HepG2 (cell line): ENCODE measurements around the gene TSPAN9. TPM values are rescaled to one million over a fixed set of nuclear protein-coding genes. Genes with fewer than 3 reads are reported as not detected.

ENCODE experiments used
- ATAC-seq: fragments of 200-7000 bp; cut with Tn5 transposase; 3 replicates; pipeline ENCODE4 v1.9.1; 2020; ENCODE audit warnings: mild to moderate bottlenecking, moderate library complexity
- BruUV-seq: library from RNA; stranded (reverse); fragments of 400-500 nt; replicated peaks from 2 replicates; lab custom pipeline; 2021; lab: Mats Ljungman, UMichigan
- CTCF ChIA-PET: fragments of 300-600 bp; formaldehyde crosslinking; extraction: SDS; loops from one replicate; lab custom pipeline; 2021; ENCODE audit warnings: low total read pairs, inconsistent platforms, low intra/inter-chr PET ratio; lab: Yijun Ruan, JAX
- POLR2A ChIA-PET: fragments of 350-600 bp; sonication (Branson Sonifier 250); formaldehyde crosslinking; loops from one replicate; lab custom pipeline; 2020; ENCODE audit warnings: antibody characterized with exemption, inconsistent platforms; lab: Yijun Ruan, JAX
- DNase-seq: peaks from one replicate; pipeline ENCODE4 v3.0.0-alpha.2; 2015; ENCODE audit warnings: low spot score
- FAIRE-seq: peaks from 3 replicates; lab custom pipeline; 2011; peaks lifted over from hg19 to GRCh38; lab: Jason Lieb, UNC
- H2AFZ ChIP-seq: one replicate; pipeline ENCODE4 v1.6.1; 2011; ENCODE audit warnings: low read length, inconsistent platforms
- H3K27ac ChIP-seq: fragments of 300-600 bp; 3 replicates; pipeline ENCODE4 v1.8.0; 2011; ENCODE audit warnings: mixed run types, mild to moderate bottlenecking, mixed read lengths, low read length, inconsistent platforms; ENCODE audit not compliant: insufficient read depth; ENCODE audit errors: extremely low read length
- H3K27me3 ChIP-seq, 2 experiments: fragments of 200-600 bp in 1 of 2; 2 replicates in 1 of 2; 3 replicates in 1 of 2; pipeline versions ENCODE4 v1.6.0 to v1.8.0; 2011; ENCODE audit warnings: low read length in 2 of 2, mild to moderate bottlenecking in 2 of 2, moderate library complexity in 2 of 2, inconsistent platforms in 1 of 2; ENCODE audit not compliant: insufficient read depth in 2 of 2, control insufficient read depth in 1 of 2
- H3K36me3 ChIP-seq, 2 experiments: fragments of 200-600 bp in 1 of 2; replicated peaks in 1 of 2; 2 replicates in 1 of 2; 3 replicates in 1 of 2; pipeline versions ENCODE4 v1.5.1 to v1.8.0; 2011; ENCODE audit warnings: low read length in 2 of 2, inconsistent platforms in 1 of 2; ENCODE audit not compliant: insufficient read depth in 2 of 2, control insufficient read depth in 1 of 2
- H3K4me1 ChIP-seq: 2 replicates; pipeline ENCODE4 v1.5.1; 2012; ENCODE audit warnings: low read length, inconsistent platforms; ENCODE audit not compliant: insufficient read depth
- H3K4me2 ChIP-seq: 2 replicates; pipeline ENCODE4 v1.6.0; 2011; ENCODE audit warnings: low read depth, low read length, inconsistent platforms
- H3K4me3 ChIP-seq, 3 experiments: fragments of 200-600 bp in 1 of 3; sonication (generic), shearing (Covaris generic) in 1 of 3; replicated peaks in 1 of 3; 2 replicates each; pipeline ENCODE4 v1.5.1; 2011 to 2016; ENCODE audit warnings: low read length in 3 of 3, inconsistent platforms in 2 of 3, low read depth in 2 of 3, mild to moderate bottlenecking in 2 of 3, control low read depth in 1 of 3, mixed read lengths in 1 of 3; ENCODE audit not compliant: insufficient read depth in 1 of 3
- H3K79me2 ChIP-seq: one replicate; pipeline ENCODE4 v1.6.1; 2011; ENCODE audit warnings: low read length, inconsistent platforms; ENCODE audit not compliant: insufficient read depth
- H3K9ac ChIP-seq: 2 replicates; pipeline ENCODE4 v1.6.0; 2011; ENCODE audit warnings: mild to moderate bottlenecking, low read depth, low read length, inconsistent platforms; ENCODE audit not compliant: insufficient read depth
- H3K9me3 ChIP-seq: 2 replicates; pipeline ENCODE4 v1.5.1; 2012; ENCODE audit warnings: mild to moderate bottlenecking, low read length
- H4K20me1 ChIP-seq: 2 replicates; pipeline ENCODE4 v1.6.0; 2011; ENCODE audit warnings: inconsistent platforms, mild to moderate bottlenecking, low read length, moderate library complexity; ENCODE audit not compliant: insufficient read depth
- ATM ChIP-seq: fragments of 450-650 bp; IDR thresholded peaks from 2 replicates; pipeline ENCODE4 v1.7.1; 2017; ENCODE audit warnings: mild to moderate bottlenecking, borderline replicate concordance
- GPN1 ChIP-seq: sonication (generic); formaldehyde crosslinking; IDR thresholded peaks from 2 replicates; pipeline ENCODE4 v1.5.1; 2020; ENCODE audit warnings: missing genetic modification reagents, borderline replicate concordance
- GRHL1 ChIP-seq: sonication (generic); formaldehyde crosslinking; conservative IDR thresholded peaks from 2 replicates; pipeline ENCODE4 v1.8.0; 2022; ENCODE audit warnings: missing genetic modification reagents
- MBD4 ChIP-seq: IDR thresholded peaks from 2 replicates; pipeline ENCODE4 v1.6.1; 2012; ENCODE audit warnings: low read length, inconsistent platforms, borderline replicate concordance
- NR2F1 ChIP-seq, 2 experiments: fragments of 450-650 bp in 1 of 2; formaldehyde crosslinking in 1 of 2; IDR thresholded peaks; 2 replicates each; pipeline versions ENCODE4 v1.5.0 to v1.6.1; 2016 to 2020; ENCODE audit warnings: mild to moderate bottlenecking in 1 of 2, missing compliant biosample characterization in 1 of 2, missing genetic modification reagents in 1 of 2, moderate library complexity in 1 of 2
- PHF20 ChIP-seq: sonication (generic); formaldehyde crosslinking; IDR thresholded peaks from 2 replicates; pipeline ENCODE4 v1.5.0; 2020; ENCODE audit warnings: mild to moderate bottlenecking, missing genetic modification reagents
- POLR2A ChIP-seq, 2 experiments: IDR thresholded peaks; 2 replicates each; pipeline ENCODE4 v1.6.1; 2011; ENCODE audit warnings: low read depth in 2 of 2, low read length in 2 of 2, mild to moderate bottlenecking in 1 of 2, moderate library complexity in 1 of 2; ENCODE audit not compliant: insufficient read depth in 1 of 2
- TAF15 ChIP-seq: fragments of 200-400 bp; formaldehyde crosslinking; IDR thresholded peaks from one replicate; pipeline ENCODE4 v1.6.1; 2018; ENCODE audit warnings: mild to moderate bottlenecking, low read depth, low read length; ENCODE audit not compliant: poor library complexity, severe bottlenecking
- THYN1 ChIP-seq: sonication (generic); formaldehyde crosslinking; IDR thresholded peaks from 2 replicates; pipeline ENCODE4 v1.8.1; 2023; ENCODE audit warnings: low read depth, mild to moderate bottlenecking, moderate library complexity, missing genetic modification reagents, borderline replicate concordance
- ZKSCAN8 ChIP-seq: IDR thresholded peaks from 2 replicates; pipeline ENCODE4 v1.6.1; 2016; ENCODE audit warnings: borderline replicate concordance, missing genetic modification reagents, missing compliant biosample characterization
- ZNF142 ChIP-seq: sonication (generic); formaldehyde crosslinking; IDR thresholded peaks from 2 replicates; pipeline ENCODE4 v1.4.0; 2020; ENCODE audit warnings: missing genetic modification reagents
- ZNF264 ChIP-seq: sonication (generic); formaldehyde crosslinking; IDR thresholded peaks from 2 replicates; pipeline ENCODE4 v1.4.0; 2020; ENCODE audit warnings: missing genetic modification reagents
- ZNF333 ChIP-seq: sonication (generic); formaldehyde crosslinking; IDR thresholded peaks from 2 replicates; pipeline ENCODE4 v1.4.0; 2020; ENCODE audit warnings: mild to moderate bottlenecking, missing genetic modification reagents, borderline replicate concordance
- ZNF614 ChIP-seq: IDR thresholded peaks from 2 replicates; pipeline ENCODE4 v1.6.1; 2018; ENCODE audit warnings: missing biosample characterization, missing genetic modification reagents, inconsistent platforms, borderline replicate concordance
- ZNF615 ChIP-seq: sonication (generic); formaldehyde crosslinking; IDR thresholded peaks from 2 replicates; pipeline ENCODE4 v1.5.0; 2020; ENCODE audit warnings: mild to moderate bottlenecking, missing genetic modification reagents, borderline replicate concordance
- ZNF891 ChIP-seq: sonication (generic); formaldehyde crosslinking; IDR thresholded peaks from 2 replicates; pipeline ENCODE4 v1.5.0; 2020; ENCODE audit warnings: mild to moderate bottlenecking, missing genetic modification reagents
- WGBS: methylation state at CpG from one replicate; pipeline ENCODE4 v1.1.6; 2017; ENCODE audit warnings: low lambda C conversion rate; 5-methylcytosine and 5-hydroxymethylcytosine counted together
- in situ Hi-C: cut with HindIII; loops from 2 replicates; pipeline ENCODE4 v1.10.0; 2017; ENCODE audit warnings: low pct_unique_long_range_greater_than_20kb; ENCODE audit not compliant: extremely low pct_ligation_motif_present
- intact Hi-C: fragments of 100-400 bp; cut with micrococcal nuclease; formaldehyde crosslinking; loops from one replicate; pipeline ENCODE4 v1.10.0; 2022; ENCODE audit not compliant: unreplicated experiment
- polyA plus RNA-seq, 8 experiments: library from polyadenylated mRNA; depleted of rRNA in 3 of 8; stranded (reverse) in 7 of 8; unstranded in 1 of 8; fragments of >200 nt; fragmentation: Illumina TruSeq in 4 of 8; extraction: Trizol in 4 of 8; gene quantifications; 2 replicates each; pipeline versions ENCODE4 v1.2.1 to v1.2.3, GENCODE V29; 2011 to 2016; ENCODE audit warnings: low read depth in 4 of 8, missing spikeins in 1 of 8, mixed read lengths in 1 of 8; ENCODE audit not compliant: insufficient read depth in 1 of 8
- total RNA-seq, 5 experiments: library from RNA; depleted of rRNA; stranded (reverse); fragments of >200 nt; fragmentation: Illumina TruSeq; extraction: Trizol; gene quantifications; 2 replicates each; pipeline ENCODE4 v1.2.3, GENCODE V29; 2016; ENCODE audit warnings: low read depth in 1 of 5
- TF ChIP-seq, protein P1 (sequence below): sonication (generic); formaldehyde crosslinking; IDR thresholded peaks from 2 replicates; pipeline ENCODE4 v1.4.0; 2020; ENCODE audit warnings: mild to moderate bottlenecking, missing genetic modification reagents

Gene TSPAN9
- total and polyA plus RNA-seq, 2 of the 13 experiments (the other 11 are each of a cell fraction or from before 2014, with no cell fraction given), result 18.1 to 42.3 TPM

DNA sequence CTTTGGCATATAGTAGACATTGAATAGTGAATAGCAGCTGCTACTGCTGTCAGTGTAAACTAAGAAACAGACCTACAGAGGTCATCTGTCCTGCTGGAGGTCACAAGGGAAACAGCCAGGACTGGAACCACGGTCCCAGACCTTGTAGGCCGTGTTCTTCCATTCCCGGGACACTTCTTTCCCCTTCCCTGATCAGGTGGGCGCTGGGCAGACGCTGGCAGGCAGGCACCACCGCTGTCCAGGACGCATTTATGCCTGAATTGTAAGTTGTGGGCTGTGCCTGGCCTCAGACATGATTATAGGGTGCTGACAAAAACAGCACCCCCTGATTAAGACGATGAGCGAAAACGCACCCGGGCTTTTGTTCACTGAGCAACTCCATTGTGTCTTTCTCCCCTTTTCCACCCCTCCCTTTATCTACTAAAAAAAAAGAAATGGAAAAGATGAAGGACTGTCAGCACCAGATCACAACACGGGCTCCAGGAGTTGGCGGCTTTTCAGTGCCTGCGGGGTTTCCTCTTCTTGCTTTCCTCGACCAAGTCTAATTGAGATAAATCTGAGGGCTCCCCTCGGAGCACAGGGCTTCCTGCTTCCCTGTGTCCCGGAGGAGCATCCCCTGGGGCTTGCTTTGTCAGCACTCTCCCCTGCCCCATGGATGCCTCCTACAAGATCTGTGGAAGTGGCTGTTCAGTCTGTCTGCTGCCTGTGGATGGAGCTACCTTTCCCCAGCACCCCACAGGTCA is 80.6 kb downstream of the TSPAN9 start:
- no peaks in the 10 kb centered on the region; a peak in 2 of 5 replicates for H3K36me3 ChIP-seq
- ATAC-seq (no peak), FAIRE-seq (no peak), DNase-seq (no peak)
- ChIA-PET CTCF (no interaction called here), POLR2A (no interaction called here)
- no peak overlapping the region for H2AFZ ChIP-seq
- H3K9ac ChIP-seq, result no peak overlapping the region
- no TSS peak for BruUV-seq
- H3K9me3 ChIP-seq, result no peaks in the 10 kb centered on the region
- H3K79me2 ChIP-seq, result no peaks in the 10 kb centered on the region
- 93% methylated on average over 14 of the region's 17 CpGs for WGBS
- no peak overlapping the region for H3K4me2 ChIP-seq
- peaks cover 26% of the 10 kb centered on the region for H3K4me1 ChIP-seq
- intact Hi-C loops, result no loop called here
- no peaks in the 10 kb centered on the region for H3K27me3 ChIP-seq
- in situ Hi-C loops, result no loop called here
- no peak overlapping the region for H3K4me3 ChIP-seq
- H3K27ac ChIP-seq, result no peak overlapping the region
- no peaks in the 10 kb centered on the region for H4K20me1 ChIP-seq
- TF ChIP-seq GPN1, result no peak
- TF ChIP-seq ZNF264 (CRISPR knock-in tag), result no peak
- no peak for TF ChIP-seq POLR2A (IDR thresholded peaks at IDR 0.05; ENCODE audit: insufficient read depth in 1 of 2, low read depth in 2 of 2, low read length in 2 of 2)
- no peak for TF ChIP-seq ZNF333 (CRISPR knock-in tag)
- TF ChIP-seq MBD4, result no peak
- no peak for TF ChIP-seq GRHL1 (CRISPR knock-in tag)
- no peak for TF ChIP-seq ZNF891
- TF ChIP-seq THYN1 (CRISPR knock-in tag), result no peak
- TF ChIP-seq ZNF615 (CRISPR knock-in tag), result no peak
- no peak for TF ChIP-seq NR2F1 (CRISPR knock-in tag; IDR thresholded peaks at IDR 0.05)
- no peak for TF ChIP-seq ZKSCAN8 (CRISPR knock-in tag)
- no peak for TF ChIP-seq ZNF614
- no peak for TF ChIP-seq PHF20 (CRISPR knock-in tag)
- no peak for TF ChIP-seq TAF15
- TF ChIP-seq ZNF142 (CRISPR knock-in tag), result no peak
- TF ChIP-seq, protein P1, sequence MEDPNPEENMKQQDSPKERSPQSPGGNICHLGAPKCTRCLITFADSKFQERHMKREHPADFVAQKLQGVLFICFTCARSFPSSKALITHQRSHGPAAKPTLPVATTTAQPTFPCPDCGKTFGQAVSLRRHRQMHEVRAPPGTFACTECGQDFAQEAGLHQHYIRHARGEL (CRISPR knock-in tag), result no peak
- no peak for TF ChIP-seq ATM
